Amniotic epithelial cell (primary cell): ENCODE data around the gene RIN3.

Experiments used
- DNase-seq: peaks from one replicate; pipeline ENCODE4 v3.0.0-alpha.2; 2010; ENCODE audit warnings: low read depth

Gene RIN3

GRCh38 chr14:92487513-92488133, 26.0 kb upstream of the RIN3 start:
- DNase-seq, result no peak

GRCh38 chr14:92489394-92490238, 24.0 kb upstream of the RIN3 start:
- DNase-seq, result no peak

GRCh38 chr14:92490239-92490959, 23.2 kb upstream of the RIN3 start:
- no peak for DNase-seq

- DNase-seq, result no peak
Measured at GRCh38 chr14:92491782-92492181, 21.8 kb upstream of the RIN3 start.

- no peak for DNase-seq
Measured at GRCh38 chr14:92492258-92492657, 21.3 kb upstream of the RIN3 start.

- DNase-seq, result no peak
Measured at GRCh38 chr14:92493024-92493423, 20.6 kb upstream of the RIN3 start.

- DNase-seq, result no peak
Measured at GRCh38 chr14:92493492-92493891, 20.1 kb upstream of the RIN3 start.

GRCh38 chr14:92494512-92494911, 19.1 kb upstream of the RIN3 start:
- peak; percentile 35 for DNase-seq

- DNase-seq, result peak; percentile 85
Measured at GRCh38 chr14:92495027-92495426, 18.6 kb upstream of the RIN3 start.

GRCh38 chr14:92496191-92496857, 17.3 kb upstream of the RIN3 start:
- no peak for DNase-seq

GRCh38 chr14:92497391-92497790, 16.2 kb upstream of the RIN3 start:
- DNase-seq, result no peak

GRCh38 chr14:92499234-92499633, 14.3 kb upstream of the RIN3 start:
- no peak for DNase-seq

- no peak for DNase-seq
Measured at GRCh38 chr14:92500491-92500941, 13.1 kb upstream of the RIN3 start.

- peak; percentile 70 for DNase-seq
Measured at GRCh38 chr14:92501891-92502351, 11.7 kb upstream of the RIN3 start.

- DNase-seq, result no peak
Measured at GRCh38 chr14:92502541-92503286, 10.9 kb upstream of the RIN3 start.

GRCh38 chr14:92503756-92504491, 9.7 kb upstream of the RIN3 start:
- DNase-seq, result peak; percentile 77

- DNase-seq, result no peak
Measured at GRCh38 chr14:92505826-92506225, 7.8 kb upstream of the RIN3 start.

GRCh38 chr14:92506231-92506630, 7.3 kb upstream of the RIN3 start:
- no peak for DNase-seq

GRCh38 chr14:92507174-92507768, 6.3 kb upstream of the RIN3 start:
- DNase-seq, result no peak

- DNase-seq, result no peak
Measured at GRCh38 chr14:92510972-92511371, 2.6 kb upstream of the RIN3 start.
